GM23338 (cell line): ENCODE results near the gene SLC25A13. TPM values are rescaled to one million over a fixed set of nuclear protein-coding genes. Genes with fewer than 3 reads are reported as not detected.

Source experiments
- ATAC-seq: fragments of 200-7000 bp; cut with Tn5 transposase; 3 replicates; pipeline ENCODE4 v1.9.1; 2020
- DNase-seq: peaks from one replicate; pipeline ENCODE4 v3.0.0-alpha.2; 2015; ENCODE audit warnings: low spot score
- H2AFZ ChIP-seq: fragments of 200-600 bp; sonication (generic); 2 replicates; pipeline ENCODE4 v1.8.0; 2016; ENCODE audit warnings: antibody characterized with exemption, mild to moderate bottlenecking, moderate library complexity
- H3F3A ChIP-seq: fragments of 200-600 bp; sonication (generic); replicated peaks from 2 replicates; pipeline ENCODE4 v1.8.0; 2017; ENCODE audit warnings: antibody characterized with exemption, mixed run types, low read depth
- H3K27ac ChIP-seq: fragments of 200-600 bp; sonication (generic); 2 replicates; pipeline ENCODE4 v1.6.1; 2016; ENCODE audit warnings: low read depth
- H3K27me3 ChIP-seq: fragments of 200-600 bp; sonication (generic); 2 replicates; pipeline ENCODE4 v1.8.0; 2016; ENCODE audit warnings: mild to moderate bottlenecking, mixed run types, moderate library complexity; ENCODE audit not compliant: insufficient read depth
- H3K36me3 ChIP-seq: fragments of 200-600 bp; sonication (generic); 2 replicates; pipeline ENCODE4 v1.8.0; 2016; ENCODE audit warnings: mild to moderate bottlenecking; ENCODE audit not compliant: insufficient read depth
- H3K4me1 ChIP-seq: fragments of 200-600 bp; sonication (generic); 2 replicates; pipeline ENCODE4 v1.8.0; 2016; ENCODE audit warnings: mild to moderate bottlenecking, moderate library complexity; ENCODE audit not compliant: insufficient read depth
- H3K4me2 ChIP-seq: fragments of 200-600 bp; sonication (generic); 2 replicates; pipeline ENCODE4 v1.7.1; 2017; ENCODE audit warnings: mixed run types
- H3K4me3 ChIP-seq: fragments of 200-600 bp; sonication (generic); 2 replicates; pipeline ENCODE4 v1.6.1; 2016; ENCODE audit warnings: mixed run types
- H3K79me2 ChIP-seq: fragments of 200-600 bp; sonication (generic); replicated peaks from 2 replicates; pipeline ENCODE4 v1.8.0; 2017; ENCODE audit warnings: mild to moderate bottlenecking; ENCODE audit not compliant: insufficient read depth
- H3K9me2 ChIP-seq: fragments of 200-600 bp; sonication (generic); 2 replicates; pipeline ENCODE4 v1.8.0; 2017; ENCODE audit not compliant: insufficient read depth
- H4K20me1 ChIP-seq: fragments of 200-600 bp; sonication (generic); replicated peaks from 2 replicates; pipeline ENCODE4 v1.8.0; 2017; ENCODE audit warnings: mild to moderate bottlenecking; ENCODE audit not compliant: insufficient read depth
- H3K27ac Mint-ChIP-seq: 2 replicates; pipeline ENCODE4 v1.8.0; 2020; ENCODE audit warnings: inconsistent platforms, mild to moderate bottlenecking, moderate library complexity, mixed read lengths
- H3K27me3 Mint-ChIP-seq: 3 replicates; pipeline ENCODE4 v1.8.0; 2022; ENCODE audit warnings: low read depth, mild to moderate bottlenecking, moderate library complexity, mixed read lengths, inconsistent platforms; ENCODE audit not compliant: insufficient read depth, poor library complexity
- H3K36me3 Mint-ChIP-seq: 3 replicates; pipeline ENCODE4 v1.8.0; 2021; ENCODE audit warnings: low read depth, mild to moderate bottlenecking, inconsistent platforms, moderate library complexity, mixed read lengths
- H3K4me1 Mint-ChIP-seq: 3 replicates; pipeline ENCODE4 v1.8.0; 2020; ENCODE audit warnings: mild to moderate bottlenecking, inconsistent platforms, mixed read lengths
- H3K4me3 Mint-ChIP-seq: 3 replicates; pipeline ENCODE4 v1.8.0; 2021; ENCODE audit warnings: moderate library complexity, mild to moderate bottlenecking, inconsistent platforms, mixed read lengths
- H3K9me3 Mint-ChIP-seq: 3 replicates; pipeline ENCODE4 v1.8.0; 2020; ENCODE audit warnings: moderate library complexity, mild to moderate bottlenecking, inconsistent platforms, mixed read lengths
- CTCF ChIP-seq, 2 experiments: fragments of 200-600 bp in 1 of 2; sonication (generic) in 1 of 2; conservative IDR thresholded peaks; 2 replicates each; pipeline versions ENCODE4 v1.5.1 to v1.6.1; 2016 to 2017; ENCODE audit warnings: antibody characterized with exemption in 2 of 2, low read depth in 2 of 2, mild to moderate bottlenecking in 2 of 2, moderate library complexity in 1 of 2
- EZH2phosphoT487 ChIP-seq: fragments of 200-600 bp; sonication (generic); IDR thresholded peaks from one replicate; pipeline ENCODE4 v1.8.1; 2018; ENCODE audit warnings: antibody characterized with exemption; ENCODE audit not compliant: unreplicated experiment
- JUNB ChIP-seq: IDR thresholded peaks from one replicate; pipeline ENCODE4 v1.6.1; 2016; ENCODE audit warnings: antibody characterized with exemption; ENCODE audit not compliant: unreplicated experiment
- POLR2AphosphoS5 ChIP-seq: IDR thresholded peaks from 2 replicates; pipeline ENCODE4 v1.6.1; 2016; ENCODE audit warnings: antibody characterized with exemption, low read depth
- STAT1 ChIP-seq: IDR thresholded peaks from one replicate; pipeline ENCODE4 v1.6.1; 2016; ENCODE audit warnings: antibody characterized with exemption; ENCODE audit not compliant: unreplicated experiment
- ZNF331 ChIP-seq: fragments of 250-450 bp; sonication (Bioruptor Pico); IDR thresholded peaks from 2 replicates; pipeline ENCODE4 v1.5.0; 2020; ENCODE audit warnings: low read depth, mild to moderate bottlenecking, moderate library complexity
- polyA plus RNA-seq: library from polyadenylated mRNA; unstranded; fragments of >200 nt; fragmentation: Nextera tagmentation; extraction: Ambion mirVana; gene quantifications from 2 replicates; pipeline ENCODE4 v1.2.1, GENCODE V29; 2016
- total RNA-seq: library from RNA; depleted of rRNA; stranded (reverse); fragments of >200 nt; shearing (Covaris generic); gene quantifications from 2 replicates; pipeline ENCODE4 v1.2.3, GENCODE V29; 2014
- TF ChIP-seq, protein P1 (sequence below): fragments of 250-450 bp; sonication (Bioruptor Pico); IDR thresholded peaks from 2 replicates; pipeline ENCODE4 v1.5.0; 2020; ENCODE audit warnings: mild to moderate bottlenecking, moderate library complexity
- TF ChIP-seq, protein P2 (sequence below): IDR thresholded peaks from 2 replicates; pipeline ENCODE4 v1.6.1; 2016; ENCODE audit warnings: antibody characterized with exemption
- TF ChIP-seq, protein P3 (sequence below): IDR thresholded peaks from one replicate; pipeline ENCODE4 v1.6.1; 2018; ENCODE audit warnings: antibody characterized with exemption; ENCODE audit not compliant: unreplicated experiment

SLC25A13 gene
- total and polyA plus RNA-seq, 2 experiments from 2014 or later = 51.1 to 84.6 TPM

DNA sequence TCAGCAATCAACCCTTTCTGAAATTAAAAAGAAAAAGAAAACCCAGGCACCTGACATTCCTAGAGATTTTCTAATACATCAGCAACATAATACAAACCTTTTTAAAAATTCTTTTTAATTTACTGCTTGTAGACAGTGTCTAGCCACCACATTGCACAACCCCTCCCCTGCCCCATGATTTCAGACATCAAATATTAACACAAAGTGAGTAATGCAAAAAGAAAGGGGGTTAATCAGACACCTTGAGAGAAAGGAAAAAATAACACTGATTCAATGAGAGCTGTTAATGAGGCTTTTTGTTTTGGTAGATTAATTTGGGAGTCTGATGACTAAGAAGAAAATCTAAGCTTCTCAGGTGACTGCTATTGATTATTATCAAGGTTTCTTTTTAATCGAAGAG, 55.3 kb downstream of the SLC25A13 start (continued):
- TF ChIP-seq, protein P1, sequence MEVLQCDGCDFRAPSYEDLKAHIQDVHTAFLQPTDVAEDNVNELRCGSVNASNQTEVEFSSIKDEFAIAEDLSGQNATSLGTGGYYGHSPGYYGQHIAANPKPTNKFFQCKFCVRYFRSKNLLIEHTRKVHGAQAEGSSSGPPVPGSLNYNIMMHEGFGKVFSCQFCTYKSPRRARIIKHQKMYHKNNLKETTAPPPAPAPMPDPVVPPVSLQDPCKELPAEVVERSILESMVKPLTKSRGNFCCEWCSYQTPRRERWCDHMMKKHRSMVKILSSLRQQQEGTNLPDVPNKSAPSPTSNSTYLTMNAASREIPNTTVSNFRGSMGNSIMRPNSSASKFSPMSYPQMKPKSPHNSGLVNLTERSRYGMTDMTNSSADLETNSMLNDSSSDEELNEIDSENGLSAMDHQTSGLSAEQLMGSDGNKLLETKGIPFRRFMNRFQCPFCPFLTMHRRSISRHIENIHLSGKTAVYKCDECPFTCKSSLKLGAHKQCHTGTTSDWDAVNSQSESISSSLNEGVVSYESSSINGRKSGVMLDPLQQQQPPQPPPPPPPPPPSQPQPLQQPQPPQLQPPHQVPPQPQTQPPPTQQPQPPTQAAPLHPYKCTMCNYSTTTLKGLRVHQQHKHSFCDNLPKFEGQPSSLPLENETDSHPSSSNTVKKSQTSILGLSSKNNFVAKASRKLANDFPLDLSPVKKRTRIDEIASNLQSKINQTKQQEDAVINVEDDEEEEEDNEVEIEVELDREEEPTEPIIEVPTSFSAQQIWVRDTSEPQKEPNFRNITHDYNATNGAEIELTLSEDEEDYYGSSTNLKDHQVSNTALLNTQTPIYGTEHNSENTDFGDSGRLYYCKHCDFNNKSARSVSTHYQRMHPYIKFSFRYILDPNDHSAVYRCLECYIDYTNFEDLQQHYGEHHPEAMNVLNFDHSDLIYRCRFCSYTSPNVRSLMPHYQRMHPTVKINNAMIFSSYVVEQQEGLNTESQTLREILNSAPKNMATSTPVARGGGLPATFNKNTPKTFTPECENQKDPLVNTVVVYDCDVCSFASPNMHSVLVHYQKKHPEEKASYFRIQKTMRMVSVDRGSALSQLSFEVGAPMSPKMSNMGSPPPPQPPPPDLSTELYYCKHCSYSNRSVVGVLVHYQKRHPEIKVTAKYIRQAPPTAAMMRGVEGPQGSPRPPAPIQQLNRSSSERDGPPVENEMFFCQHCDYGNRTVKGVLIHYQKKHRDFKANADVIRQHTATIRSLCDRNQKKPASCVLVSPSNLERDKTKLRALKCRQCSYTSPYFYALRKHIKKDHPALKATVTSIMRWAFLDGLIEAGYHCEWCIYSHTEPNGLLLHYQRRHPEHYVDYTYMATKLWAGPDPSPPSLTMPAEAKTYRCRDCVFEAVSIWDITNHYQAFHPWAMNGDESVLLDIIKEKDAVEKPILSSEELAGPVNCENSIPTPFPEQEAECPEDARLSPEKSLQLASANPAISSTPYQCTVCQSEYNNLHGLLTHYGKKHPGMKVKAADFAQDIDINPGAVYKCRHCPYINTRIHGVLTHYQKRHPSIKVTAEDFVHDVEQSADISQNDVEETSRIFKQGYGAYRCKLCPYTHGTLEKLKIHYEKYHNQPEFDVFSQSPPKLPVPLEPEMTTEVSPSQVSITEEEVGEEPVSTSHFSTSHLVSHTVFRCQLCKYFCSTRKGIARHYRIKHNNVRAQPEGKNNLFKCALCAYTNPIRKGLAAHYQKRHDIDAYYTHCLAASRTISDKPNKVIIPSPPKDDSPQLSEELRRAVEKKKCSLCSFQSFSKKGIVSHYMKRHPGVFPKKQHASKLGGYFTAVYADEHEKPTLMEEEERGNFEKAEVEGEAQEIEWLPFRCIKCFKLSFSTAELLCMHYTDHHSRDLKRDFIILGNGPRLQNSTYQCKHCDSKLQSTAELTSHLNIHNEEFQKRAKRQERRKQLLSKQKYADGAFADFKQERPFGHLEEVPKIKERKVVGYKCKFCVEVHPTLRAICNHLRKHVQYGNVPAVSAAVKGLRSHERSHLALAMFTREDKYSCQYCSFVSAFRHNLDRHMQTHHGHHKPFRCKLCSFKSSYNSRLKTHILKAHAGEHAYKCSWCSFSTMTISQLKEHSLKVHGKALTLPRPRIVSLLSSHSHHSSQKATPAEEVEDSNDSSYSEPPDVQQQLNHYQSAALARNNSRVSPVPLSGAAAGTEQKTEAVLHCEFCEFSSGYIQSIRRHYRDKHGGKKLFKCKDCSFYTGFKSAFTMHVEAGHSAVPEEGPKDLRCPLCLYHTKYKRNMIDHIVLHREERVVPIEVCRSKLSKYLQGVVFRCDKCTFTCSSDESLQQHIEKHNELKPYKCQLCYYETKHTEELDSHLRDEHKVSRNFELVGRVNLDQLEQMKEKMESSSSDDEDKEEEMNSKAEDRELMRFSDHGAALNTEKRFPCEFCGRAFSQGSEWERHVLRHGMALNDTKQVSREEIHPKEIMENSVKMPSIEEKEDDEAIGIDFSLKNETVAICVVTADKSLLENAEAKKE (CRISPR knock-in tag) = no peak
- TF ChIP-seq EZH2phosphoT487 = no peak

DNA sequence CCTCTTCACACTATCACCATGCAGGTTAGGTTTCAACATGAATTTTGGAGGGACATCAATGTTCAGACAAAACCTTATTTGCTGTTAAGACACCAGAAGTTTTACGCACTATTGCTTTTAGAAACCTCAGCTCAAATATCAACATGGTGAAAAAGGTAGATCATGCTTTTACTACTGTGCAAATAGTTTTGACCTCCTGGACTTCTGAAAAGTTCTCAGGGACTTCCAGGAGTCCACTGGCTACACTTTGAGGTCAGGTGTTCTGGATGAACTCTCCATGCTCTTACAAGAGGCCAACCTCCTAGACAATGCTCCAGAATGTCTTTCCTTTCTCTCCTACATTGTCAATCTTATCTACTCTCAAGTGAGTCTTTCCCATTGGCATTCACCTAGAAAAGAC, 55.9 kb downstream of the SLC25A13 start:
- ATAC-seq (no peak), DNase-seq (no peak)
- Histone ChIP-seq H4K20me1 (peaks cover 8% of the 10 kb centered on the region; the same call in 1 of the 2 replicates), H3K27me3 (no peaks in the 10 kb centered on the region), H3K9me2 (peaks cover 6% of the 10 kb centered on the region; the same call in 1 of the 2 replicates), H3K4me1 (no peaks in the 10 kb centered on the region), H3K4me3 (no peak overlapping the region), H3K4me2 (no peak overlapping the region), H3K79me2 (peaks cover 52% of the 10 kb centered on the region), H3K27ac (no peak overlapping the region), H3K36me3 (no peaks in the 10 kb centered on the region), H2AFZ (no peak overlapping the region), H3F3A (no peaks in the 10 kb centered on the region)
- Mint-ChIP-seq H3K27ac (no peak overlapping the region), H3K36me3 (peaks cover 9% of the 10 kb centered on the region), H3K4me1 (no peaks in the 10 kb centered on the region), H3K9me3 (no peaks in the 10 kb centered on the region), H3K27me3 (no peaks in the 10 kb centered on the region), H3K4me3 (no peak overlapping the region)
- no peak for TF ChIP-seq ZNF331 (CRISPR knock-in tag)
- TF ChIP-seq CTCF (conservative IDR thresholded peaks at IDR 0.05; ENCODE audit: low read depth in 2 of 2) = no peak
- TF ChIP-seq, protein P2, sequence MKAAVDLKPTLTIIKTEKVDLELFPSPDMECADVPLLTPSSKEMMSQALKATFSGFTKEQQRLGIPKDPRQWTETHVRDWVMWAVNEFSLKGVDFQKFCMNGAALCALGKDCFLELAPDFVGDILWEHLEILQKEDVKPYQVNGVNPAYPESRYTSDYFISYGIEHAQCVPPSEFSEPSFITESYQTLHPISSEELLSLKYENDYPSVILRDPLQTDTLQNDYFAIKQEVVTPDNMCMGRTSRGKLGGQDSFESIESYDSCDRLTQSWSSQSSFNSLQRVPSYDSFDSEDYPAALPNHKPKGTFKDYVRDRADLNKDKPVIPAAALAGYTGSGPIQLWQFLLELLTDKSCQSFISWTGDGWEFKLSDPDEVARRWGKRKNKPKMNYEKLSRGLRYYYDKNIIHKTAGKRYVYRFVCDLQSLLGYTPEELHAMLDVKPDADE = no peak
- no peak for TF ChIP-seq STAT1
- TF ChIP-seq, protein P3, sequence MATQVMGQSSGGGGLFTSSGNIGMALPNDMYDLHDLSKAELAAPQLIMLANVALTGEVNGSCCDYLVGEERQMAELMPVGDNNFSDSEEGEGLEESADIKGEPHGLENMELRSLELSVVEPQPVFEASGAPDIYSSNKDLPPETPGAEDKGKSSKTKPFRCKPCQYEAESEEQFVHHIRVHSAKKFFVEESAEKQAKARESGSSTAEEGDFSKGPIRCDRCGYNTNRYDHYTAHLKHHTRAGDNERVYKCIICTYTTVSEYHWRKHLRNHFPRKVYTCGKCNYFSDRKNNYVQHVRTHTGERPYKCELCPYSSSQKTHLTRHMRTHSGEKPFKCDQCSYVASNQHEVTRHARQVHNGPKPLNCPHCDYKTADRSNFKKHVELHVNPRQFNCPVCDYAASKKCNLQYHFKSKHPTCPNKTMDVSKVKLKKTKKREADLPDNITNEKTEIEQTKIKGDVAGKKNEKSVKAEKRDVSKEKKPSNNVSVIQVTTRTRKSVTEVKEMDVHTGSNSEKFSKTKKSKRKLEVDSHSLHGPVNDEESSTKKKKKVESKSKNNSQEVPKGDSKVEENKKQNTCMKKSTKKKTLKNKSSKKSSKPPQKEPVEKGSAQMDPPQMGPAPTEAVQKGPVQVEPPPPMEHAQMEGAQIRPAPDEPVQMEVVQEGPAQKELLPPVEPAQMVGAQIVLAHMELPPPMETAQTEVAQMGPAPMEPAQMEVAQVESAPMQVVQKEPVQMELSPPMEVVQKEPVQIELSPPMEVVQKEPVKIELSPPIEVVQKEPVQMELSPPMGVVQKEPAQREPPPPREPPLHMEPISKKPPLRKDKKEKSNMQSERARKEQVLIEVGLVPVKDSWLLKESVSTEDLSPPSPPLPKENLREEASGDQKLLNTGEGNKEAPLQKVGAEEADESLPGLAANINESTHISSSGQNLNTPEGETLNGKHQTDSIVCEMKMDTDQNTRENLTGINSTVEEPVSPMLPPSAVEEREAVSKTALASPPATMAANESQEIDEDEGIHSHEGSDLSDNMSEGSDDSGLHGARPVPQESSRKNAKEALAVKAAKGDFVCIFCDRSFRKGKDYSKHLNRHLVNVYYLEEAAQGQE = no peak
- TF ChIP-seq EZH2phosphoT487 = no peak
- TF ChIP-seq JUNB = no peak
- TF ChIP-seq POLR2AphosphoS5 = no peak
